UCSD-AML1 (cell line): ENCODE measurements around the gene RIMS4.

Experiments
- DNase-seq: peaks from one replicate; lab custom pipeline; 2025; ENCODE audit not compliant: unreplicated experiment; lab: John Stamatoyannopoulos, UW

The RIMS4 gene

DNA sequence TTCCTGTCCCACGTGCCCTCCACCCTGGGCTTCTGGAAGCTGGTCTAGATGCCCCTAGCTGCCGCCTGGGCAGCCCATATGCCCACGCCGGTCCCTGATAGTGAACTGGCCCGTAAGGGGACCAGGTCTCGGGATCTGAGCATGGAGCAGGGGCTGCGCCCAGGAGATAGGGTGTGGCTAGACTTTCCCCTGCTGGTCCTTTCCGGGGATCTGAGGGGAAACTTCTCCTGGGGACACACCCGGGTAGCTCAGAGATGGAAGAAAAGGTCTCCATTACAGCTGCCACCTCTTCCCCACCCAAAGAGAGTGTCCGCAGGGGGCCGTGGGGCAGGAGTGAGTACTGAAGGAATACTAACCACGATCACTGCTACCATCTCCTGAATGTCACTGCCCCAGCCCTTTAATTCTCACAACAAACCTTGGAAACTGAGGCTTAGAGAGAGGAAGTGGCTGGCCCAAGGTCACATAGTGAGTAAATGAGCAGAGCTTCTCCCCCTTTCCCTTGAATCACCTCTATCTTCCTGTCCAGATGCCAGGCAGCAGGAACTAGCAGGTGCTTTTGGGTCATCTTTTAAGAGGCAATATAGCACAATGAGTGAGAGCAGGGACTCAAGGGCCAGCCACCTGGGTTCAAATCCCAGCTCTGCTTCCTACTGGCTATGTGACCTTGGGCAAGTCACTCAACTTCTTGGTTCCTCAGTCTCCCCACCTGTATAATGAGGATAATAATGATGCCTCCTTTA is 107.0 kb downstream of the RIMS4 start:
- DNase-seq, result no peak

GRCh38 chr20:44702776-44703175 is 107.6 kb downstream of the RIMS4 start:
- peak; percentile 73 for DNase-seq

DNA sequence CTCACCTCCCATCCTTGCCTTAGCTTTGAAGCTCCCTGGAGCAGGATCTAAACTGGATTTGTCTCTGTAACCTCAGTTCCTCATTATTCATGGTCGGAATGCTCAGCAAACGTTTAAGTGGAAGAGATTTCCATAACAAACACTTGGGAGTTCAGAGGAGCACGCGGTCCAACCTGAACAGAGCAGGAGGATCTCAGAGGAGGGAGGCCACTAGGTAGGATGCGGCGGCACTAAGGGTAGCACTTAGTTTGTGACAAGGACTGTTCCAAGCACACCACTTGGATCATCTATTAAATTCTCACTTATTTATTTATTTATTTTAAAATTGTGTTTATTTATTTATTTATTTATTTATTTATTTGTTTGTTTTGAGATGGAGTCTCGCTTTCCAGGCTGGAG is 108.5 kb downstream of the RIMS4 start:
- no peak for DNase-seq
